GM10266 (cell line): ENCODE results near the gene RUNX2.

Source experiments
- DNase-seq: peaks from one replicate; pipeline ENCODE4 v3.0.0; 2012; ENCODE audit errors: extremely low spot score
- CTCF ChIP-seq: IDR thresholded peaks from 2 replicates; pipeline ENCODE4 v1.5.1; 2012; ENCODE audit warnings: mild to moderate bottlenecking, low read depth; ENCODE audit not compliant: control insufficient read depth, insufficient read depth; ENCODE audit errors: missing control alignments

Gene RUNX2

GRCh38 chr6:45675634-45676033 lies 347.5 kb downstream of the RUNX2 start:
- TF ChIP-seq CTCF: no peak
- peak; percentile 2 for DNase-seq

- DNase-seq: no peak
- no peak for TF ChIP-seq CTCF
These were observed 348.2 kb downstream of the RUNX2 start for GRCh38 chr6:45676380-45676779.

- DNase-seq: peak; percentile 53
- TF ChIP-seq CTCF: no peak
These were observed 349.5 kb downstream of the RUNX2 start for GRCh38 chr6:45677381-45678284.

- no peak for TF ChIP-seq CTCF
- DNase-seq: no peak
These were observed 350.1 kb downstream of the RUNX2 start for GRCh38 chr6:45678285-45678607.

GRCh38 chr6:45679163-45679562 lies 351.0 kb downstream of the RUNX2 start:
- DNase-seq: no peak
- TF ChIP-seq CTCF: no peak

GRCh38 chr6:45679631-45680030 lies 351.5 kb downstream of the RUNX2 start:
- TF ChIP-seq CTCF: no peak

GRCh38 chr6:45681860-45682511 lies 353.9 kb downstream of the RUNX2 start:
- no peak for TF ChIP-seq CTCF
- DNase-seq: peak; percentile 77

More at GRCh38 chr6:45679631-45680030, 351.5 kb downstream of the RUNX2 start:
- DNase-seq: peak; percentile 3
